GM12872 (cell line): Measurements from ENCODE around the gene NPBWR2.
A peak's percentile ranks its signal among the peaks of the same experiment; 100 is the strongest.

Experiments used
- TF ChIP-seq, protein P1 (sequence below): IDR thresholded peaks from 3 replicates; pipeline ENCODE4 v1.5.1; 2011; ENCODE audit warnings: low read depth, mild to moderate bottlenecking, low read length, moderate library complexity; ENCODE audit not compliant: insufficient read depth

NPBWR2 gene

DNA sequence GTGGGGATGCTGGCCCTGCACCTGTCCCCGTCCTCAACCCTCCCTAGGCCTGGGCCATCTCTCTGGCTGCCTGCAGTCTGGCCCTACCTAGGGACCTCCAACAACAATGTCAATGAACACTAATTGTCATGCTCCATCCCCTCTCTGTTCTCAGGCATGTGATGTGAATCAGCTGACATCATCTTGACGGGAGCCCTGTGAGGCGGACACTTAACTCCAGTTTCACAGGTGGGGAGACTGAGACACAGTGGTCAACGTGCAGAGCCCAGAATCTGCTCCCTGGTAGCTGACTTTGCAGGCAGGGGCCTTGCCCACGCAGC, 45.1 kb downstream of the NPBWR2 start:
- TF ChIP-seq, protein P1, sequence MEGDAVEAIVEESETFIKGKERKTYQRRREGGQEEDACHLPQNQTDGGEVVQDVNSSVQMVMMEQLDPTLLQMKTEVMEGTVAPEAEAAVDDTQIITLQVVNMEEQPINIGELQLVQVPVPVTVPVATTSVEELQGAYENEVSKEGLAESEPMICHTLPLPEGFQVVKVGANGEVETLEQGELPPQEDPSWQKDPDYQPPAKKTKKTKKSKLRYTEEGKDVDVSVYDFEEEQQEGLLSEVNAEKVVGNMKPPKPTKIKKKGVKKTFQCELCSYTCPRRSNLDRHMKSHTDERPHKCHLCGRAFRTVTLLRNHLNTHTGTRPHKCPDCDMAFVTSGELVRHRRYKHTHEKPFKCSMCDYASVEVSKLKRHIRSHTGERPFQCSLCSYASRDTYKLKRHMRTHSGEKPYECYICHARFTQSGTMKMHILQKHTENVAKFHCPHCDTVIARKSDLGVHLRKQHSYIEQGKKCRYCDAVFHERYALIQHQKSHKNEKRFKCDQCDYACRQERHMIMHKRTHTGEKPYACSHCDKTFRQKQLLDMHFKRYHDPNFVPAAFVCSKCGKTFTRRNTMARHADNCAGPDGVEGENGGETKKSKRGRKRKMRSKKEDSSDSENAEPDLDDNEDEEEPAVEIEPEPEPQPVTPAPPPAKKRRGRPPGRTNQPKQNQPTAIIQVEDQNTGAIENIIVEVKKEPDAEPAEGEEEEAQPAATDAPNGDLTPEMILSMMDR: no peak

DNA sequence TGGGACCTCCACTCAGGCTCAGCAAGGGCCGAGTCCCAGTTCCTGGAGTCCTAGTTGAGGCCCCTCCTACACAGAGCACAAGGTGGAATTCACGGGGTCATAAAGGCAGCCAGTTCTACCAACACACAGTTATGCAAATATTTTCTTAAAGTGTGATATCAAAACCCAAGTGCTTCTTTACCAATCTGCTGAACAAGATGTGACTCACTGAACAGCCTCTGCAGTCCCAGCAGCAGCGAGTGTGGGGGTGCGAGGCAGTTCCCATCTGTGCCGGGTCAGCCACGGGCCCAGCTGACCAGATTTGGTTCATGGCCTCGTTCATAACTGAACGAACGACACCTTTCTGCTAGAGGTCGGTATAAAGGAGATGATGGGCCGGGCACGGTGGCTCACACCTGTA, 48.8 kb downstream of the NPBWR2 start:
- TF ChIP-seq, protein P1: no peak

DNA sequence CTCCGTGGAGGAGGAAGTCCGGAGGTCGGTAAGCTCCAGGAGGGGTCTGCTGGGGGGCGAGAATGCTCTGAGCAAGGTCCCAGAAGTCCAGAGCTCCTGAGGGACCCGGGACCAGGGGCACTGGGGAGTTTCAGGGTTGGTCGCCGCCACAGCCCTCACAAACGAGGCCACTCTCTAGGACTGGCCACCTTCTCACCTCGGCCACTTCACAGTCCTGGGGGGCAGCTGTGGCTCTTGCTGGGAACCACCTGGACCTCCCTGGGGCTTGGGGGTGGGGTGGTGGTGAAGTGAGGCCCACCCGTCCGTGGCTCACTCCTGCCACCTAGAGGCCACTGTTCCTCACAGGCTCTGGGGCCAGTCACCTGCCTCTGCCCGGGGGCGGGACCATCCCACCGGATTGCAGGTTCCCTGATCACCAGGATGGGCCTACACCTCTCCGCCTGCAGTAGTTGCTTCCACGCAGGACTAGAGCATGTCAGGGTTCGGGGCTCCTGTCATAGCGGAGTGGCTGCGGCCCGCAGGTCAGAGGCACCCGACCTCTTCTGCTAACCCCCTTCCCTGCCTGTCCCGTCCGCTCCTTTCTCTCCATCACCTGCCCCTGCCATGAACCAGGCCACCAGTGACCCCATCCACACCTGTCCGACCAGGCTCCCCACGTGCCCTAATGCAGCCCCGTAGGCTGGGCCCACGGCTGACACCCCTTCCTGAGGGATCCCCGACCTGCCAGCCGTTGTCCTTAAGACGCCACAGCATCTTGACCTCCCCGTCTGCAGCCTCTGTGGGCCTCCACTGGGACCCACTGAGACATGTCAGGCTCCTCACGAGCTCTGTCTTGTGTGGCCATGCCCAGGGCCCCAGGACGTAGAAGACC, 49.5 kb downstream of the NPBWR2 start:
- TF ChIP-seq, protein P1: peak; percentile 95

DNA sequence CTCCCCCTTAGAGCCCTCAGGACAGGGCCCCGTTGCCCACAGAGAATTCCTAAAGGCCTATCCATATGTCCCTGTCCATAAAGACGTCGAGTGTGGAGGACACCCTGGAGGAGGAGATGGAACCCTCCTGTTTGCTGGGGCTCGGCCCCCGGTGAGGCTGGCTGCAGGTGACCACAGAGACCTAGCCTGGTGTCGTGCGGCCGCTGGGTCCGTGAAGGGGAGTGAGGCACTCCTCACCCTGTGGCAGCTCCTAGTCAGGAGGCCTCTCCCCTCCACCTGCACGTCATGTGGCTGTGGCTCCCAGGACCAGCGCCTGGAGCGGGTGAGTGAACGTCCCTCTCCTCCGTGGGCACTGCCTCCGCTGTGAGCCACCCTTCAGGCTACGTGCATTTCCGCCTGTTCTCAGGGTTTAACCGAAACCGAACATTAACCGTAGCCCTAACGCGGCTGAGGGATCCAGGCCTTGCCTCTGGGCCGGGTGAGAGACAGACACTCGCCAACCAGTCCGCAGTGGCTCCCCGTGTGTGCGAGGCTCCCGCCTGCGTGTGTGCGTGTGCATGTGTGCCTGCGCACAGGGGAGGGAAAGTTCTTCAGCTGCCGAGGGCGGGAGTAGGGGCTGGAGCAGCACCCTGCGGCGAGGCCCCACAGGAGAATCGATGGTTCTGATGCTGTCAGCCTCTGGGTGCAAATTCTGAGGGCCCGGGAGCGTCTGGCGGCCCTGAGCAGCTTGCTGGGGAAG, 50.3 kb downstream of the NPBWR2 start:
- TF ChIP-seq, protein P1: no peak

DNA sequence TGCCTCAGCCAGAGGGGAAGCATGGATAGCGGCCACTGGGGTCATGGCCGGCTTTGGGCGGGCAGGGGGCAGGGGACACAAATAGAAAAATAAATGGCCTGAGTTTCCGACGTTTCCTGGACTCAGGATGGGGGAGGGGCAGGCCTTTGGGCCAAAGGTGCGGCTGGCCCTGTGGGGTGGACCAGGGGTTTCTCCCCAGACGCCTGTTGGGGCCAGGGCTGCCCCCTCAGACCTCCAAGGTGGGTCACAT, 50.8 kb downstream of the NPBWR2 start:
- TF ChIP-seq, protein P1: no peak

DNA sequence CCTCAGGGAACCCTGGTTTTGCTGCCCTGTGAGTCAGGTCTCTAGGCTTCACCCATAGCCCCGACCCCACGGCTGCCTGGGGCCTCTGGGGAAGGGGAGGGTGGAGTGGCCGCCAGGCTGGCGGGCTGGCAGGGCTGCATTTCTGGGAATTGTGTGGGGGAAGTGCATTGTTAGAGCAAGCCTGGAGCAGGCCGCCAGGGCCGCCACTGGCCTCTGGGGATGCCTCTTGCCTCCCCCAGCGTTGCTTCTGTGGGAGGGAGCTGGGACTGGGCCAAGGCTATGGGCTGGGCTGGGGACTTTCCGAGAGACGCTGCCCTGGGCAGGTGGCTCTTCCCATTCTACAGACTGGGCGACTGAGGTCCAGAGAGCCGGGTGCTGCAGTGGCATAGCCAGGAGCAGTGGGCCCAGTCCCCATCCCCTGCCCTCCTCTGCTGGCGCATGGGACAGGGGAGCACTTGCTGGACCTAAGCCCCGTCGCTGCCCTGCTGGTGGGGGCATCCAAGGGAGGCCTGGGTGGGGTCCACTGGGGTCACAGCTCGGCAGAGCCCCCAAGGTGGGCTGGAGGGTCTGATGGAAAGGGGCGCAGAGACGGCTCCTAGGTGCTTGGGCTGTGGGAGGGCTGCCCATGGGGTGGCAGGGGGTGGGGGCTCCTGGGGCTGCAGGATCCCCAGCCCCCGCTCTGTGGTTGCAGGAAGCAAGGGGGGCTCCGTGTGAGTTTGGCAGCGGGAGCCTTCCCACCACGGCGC, 51.3 kb downstream of the NPBWR2 start:
- TF ChIP-seq, protein P1: no peak

DNA sequence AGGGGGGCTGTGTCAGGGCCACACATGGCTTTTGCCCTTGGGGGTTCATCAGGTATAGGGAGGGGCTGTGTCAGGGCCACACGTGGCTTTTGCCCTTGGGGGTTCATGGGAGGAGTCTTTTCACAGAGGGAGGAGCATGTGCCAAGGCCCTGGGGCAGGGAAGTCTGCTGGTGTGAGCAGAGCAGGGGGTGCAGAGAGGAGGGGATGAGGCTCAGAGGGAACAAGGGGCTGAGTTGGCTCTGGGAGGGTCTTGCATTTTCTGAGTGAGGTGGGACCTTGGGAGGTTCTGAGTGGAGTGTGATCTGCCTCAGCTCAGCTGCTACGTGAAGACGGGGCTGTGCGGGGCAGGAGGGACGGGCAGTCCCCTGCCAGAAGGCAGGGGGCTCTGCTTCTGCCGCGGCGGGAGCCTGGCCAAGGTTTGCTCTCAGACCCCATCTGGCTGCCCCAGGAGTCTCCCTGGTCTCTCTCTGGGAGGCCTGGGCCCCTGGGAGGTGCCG, 51.9 kb downstream of the NPBWR2 start:
- TF ChIP-seq, protein P1: no peak
